ENCODE data around the gene SLC38A6. TPM values are rescaled to one million over a fixed set of nuclear protein-coding genes. Genes with fewer than 3 reads are reported as not detected.
A peak's percentile ranks its signal among the peaks of the same experiment; 100 is the strongest.

SLC38A6 gene
- total and polyA plus RNA-seq, 2 donors from 2014 or later: 16.6 to 21.9 TPM

DNA sequence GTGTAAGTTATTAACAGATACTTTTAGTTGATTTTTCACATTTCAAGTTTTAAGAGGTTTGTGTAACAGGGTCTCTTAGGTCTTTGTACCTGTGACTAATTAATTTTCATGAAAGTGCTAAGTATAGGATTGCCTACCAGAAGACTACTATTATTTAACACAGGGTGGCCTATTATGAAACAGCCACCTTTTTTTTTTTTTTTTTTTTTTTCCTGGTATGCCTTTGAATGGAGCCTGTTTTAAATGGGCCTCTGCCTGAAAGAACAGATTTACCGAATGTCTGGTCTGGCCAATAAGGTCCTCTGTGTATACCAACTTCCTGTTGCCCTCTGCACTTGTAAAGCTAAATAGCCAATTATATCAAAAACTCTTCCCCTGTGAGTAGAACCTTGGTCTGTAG is 62.5 kb downstream of the SLC38A6 start:
- intact Hi-C loops (cut with DNase I): no loop called here
- no peaks in the 10 kb centered on the region for H3K27me3 ChIP-seq (ENCODE audit: control insufficient read depth, insufficient read depth, low read length)
- no peaks in the 10 kb centered on the region for H3K4me1 ChIP-seq (ENCODE audit: control insufficient read depth in 2 of 3, insufficient read depth in 2 of 3, low read depth in 1 of 3, low read length in 3 of 3)
- no peaks in the 10 kb centered on the region for H3K9me3 ChIP-seq (ENCODE audit: control insufficient read depth in 2 of 3, insufficient read depth in 1 of 3, low read length in 3 of 3)
- DNase-seq (no peak), FAIRE-seq (no peak)
- TF ChIP-seq, protein P1, sequence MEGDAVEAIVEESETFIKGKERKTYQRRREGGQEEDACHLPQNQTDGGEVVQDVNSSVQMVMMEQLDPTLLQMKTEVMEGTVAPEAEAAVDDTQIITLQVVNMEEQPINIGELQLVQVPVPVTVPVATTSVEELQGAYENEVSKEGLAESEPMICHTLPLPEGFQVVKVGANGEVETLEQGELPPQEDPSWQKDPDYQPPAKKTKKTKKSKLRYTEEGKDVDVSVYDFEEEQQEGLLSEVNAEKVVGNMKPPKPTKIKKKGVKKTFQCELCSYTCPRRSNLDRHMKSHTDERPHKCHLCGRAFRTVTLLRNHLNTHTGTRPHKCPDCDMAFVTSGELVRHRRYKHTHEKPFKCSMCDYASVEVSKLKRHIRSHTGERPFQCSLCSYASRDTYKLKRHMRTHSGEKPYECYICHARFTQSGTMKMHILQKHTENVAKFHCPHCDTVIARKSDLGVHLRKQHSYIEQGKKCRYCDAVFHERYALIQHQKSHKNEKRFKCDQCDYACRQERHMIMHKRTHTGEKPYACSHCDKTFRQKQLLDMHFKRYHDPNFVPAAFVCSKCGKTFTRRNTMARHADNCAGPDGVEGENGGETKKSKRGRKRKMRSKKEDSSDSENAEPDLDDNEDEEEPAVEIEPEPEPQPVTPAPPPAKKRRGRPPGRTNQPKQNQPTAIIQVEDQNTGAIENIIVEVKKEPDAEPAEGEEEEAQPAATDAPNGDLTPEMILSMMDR (IDR thresholded peaks at IDR 0.05; ENCODE audit: borderline replicate concordance, extremely low read depth, insufficient read depth): no peak
- H3K27ac ChIP-seq (ENCODE audit: low read depth in 2 of 2, low read length in 2 of 2): no peak overlapping the region
- no peak overlapping the region for H3K4me3 ChIP-seq (ENCODE audit: low read length in 3 of 3)
- H3K9ac ChIP-seq (ENCODE audit: low read length in 3 of 3): no peak overlapping the region
- H3K36me3 ChIP-seq (ENCODE audit: control insufficient read depth in 2 of 3, insufficient read depth in 3 of 3, low read length in 3 of 3): no peaks in the 10 kb centered on the region

DNA sequence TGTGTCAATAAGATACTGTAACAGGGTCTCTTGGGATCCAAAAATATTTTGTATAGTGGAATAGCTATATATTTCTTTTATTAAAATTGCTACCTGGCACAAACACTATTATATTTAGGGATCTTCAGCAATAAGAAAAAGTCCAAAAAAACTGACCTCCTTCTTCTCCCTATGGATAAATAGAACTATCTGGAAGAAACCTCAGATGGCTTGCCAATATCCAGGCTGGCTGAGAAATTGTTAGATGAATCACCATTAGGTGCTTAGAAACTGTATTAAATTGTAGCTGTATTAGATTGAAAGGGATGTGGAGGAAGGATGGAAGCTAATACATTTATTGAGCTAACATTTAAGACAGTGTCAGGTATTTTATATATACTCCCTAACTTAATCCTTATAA is 66.0 kb downstream of the SLC38A6 start:
- FAIRE-seq: peak; percentile 17
- H3K36me3 ChIP-seq (ENCODE audit: control insufficient read depth in 2 of 3, insufficient read depth in 3 of 3, low read length in 3 of 3): no peaks in the 10 kb centered on the region
- no peak for DNase-seq
- H3K4me3 ChIP-seq (ENCODE audit: low read length in 3 of 3): no peak overlapping the region
- no peak overlapping the region for H3K9ac ChIP-seq (ENCODE audit: low read length in 3 of 3)
- no peaks in the 10 kb centered on the region for H3K9me3 ChIP-seq (ENCODE audit: control insufficient read depth in 2 of 3, insufficient read depth in 1 of 3, low read length in 3 of 3)
- TF ChIP-seq, protein P1 (IDR thresholded peaks at IDR 0.05; ENCODE audit: borderline replicate concordance, extremely low read depth, insufficient read depth): no peak
- no peak overlapping the region for H3K27ac ChIP-seq (ENCODE audit: low read depth in 2 of 2, low read length in 2 of 2)
- H3K4me1 ChIP-seq (ENCODE audit: control insufficient read depth in 2 of 3, insufficient read depth in 2 of 3, low read depth in 1 of 3, low read length in 3 of 3): no peaks in the 10 kb centered on the region
- intact Hi-C loops (cut with DNase I): no loop called here
- H3K27me3 ChIP-seq (ENCODE audit: control insufficient read depth, insufficient read depth, low read length): no peaks in the 10 kb centered on the region

DNA sequence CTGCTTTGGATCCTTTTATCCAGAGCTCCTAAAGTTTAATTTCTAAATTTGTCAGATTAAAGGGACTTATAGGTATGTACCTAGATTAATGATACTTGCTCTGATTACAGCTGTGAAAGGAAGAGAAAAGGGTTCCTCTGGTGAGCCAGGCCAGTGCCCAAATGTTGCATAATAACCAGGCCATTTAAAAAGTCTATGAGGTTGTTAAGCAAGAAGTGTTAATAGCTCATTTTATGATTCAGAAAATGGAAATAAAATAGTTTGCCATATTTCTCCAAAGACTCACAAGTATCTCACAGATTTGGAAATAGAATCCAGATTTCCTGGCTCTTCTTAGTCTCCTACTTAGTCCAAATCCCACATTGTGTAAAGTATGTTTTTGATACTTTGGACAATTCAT is 67.6 kb downstream of the SLC38A6 start:
- Histone ChIP-seq H3K9ac (ENCODE audit: low read length in 3 of 3) (no peak overlapping the region), H3K4me3 (ENCODE audit: low read length in 3 of 3) (no peak overlapping the region), H3K27ac (ENCODE audit: low read depth in 2 of 2, low read length in 2 of 2) (no peak overlapping the region), H3K9me3 (ENCODE audit: control insufficient read depth in 2 of 3, insufficient read depth in 1 of 3, low read length in 3 of 3) (no peaks in the 10 kb centered on the region), H3K4me1 (ENCODE audit: control insufficient read depth in 2 of 3, insufficient read depth in 2 of 3, low read depth in 1 of 3, low read length in 3 of 3) (no peaks in the 10 kb centered on the region), H3K27me3 (ENCODE audit: control insufficient read depth, insufficient read depth, low read length) (no peaks in the 10 kb centered on the region), H3K36me3 (ENCODE audit: control insufficient read depth in 2 of 3, insufficient read depth in 3 of 3, low read length in 3 of 3) (no peaks in the 10 kb centered on the region)
- intact Hi-C loops (cut with DNase I): no loop called here
- DNase-seq (no peak), FAIRE-seq (no peak)
- TF ChIP-seq, protein P1 (IDR thresholded peaks at IDR 0.05; ENCODE audit: borderline replicate concordance, extremely low read depth, insufficient read depth): no peak

DNA sequence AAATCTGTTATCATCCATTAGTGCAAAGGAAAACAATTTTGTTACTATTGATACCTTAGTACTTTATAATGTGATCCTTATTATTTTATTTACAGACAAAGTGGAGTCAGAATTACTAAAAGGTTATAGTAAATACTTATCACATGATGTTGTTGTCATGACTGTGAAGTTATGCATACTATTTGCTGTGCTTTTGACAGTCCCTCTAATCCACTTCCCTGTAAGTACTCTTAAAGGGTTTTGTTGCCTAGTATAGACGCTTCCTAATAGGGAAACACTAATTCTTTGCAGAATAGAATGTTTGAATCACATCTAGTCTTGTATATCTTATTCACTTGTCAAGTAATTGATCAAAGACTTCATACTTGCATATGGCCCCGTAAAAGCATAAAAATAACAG is 69.4 kb downstream of the SLC38A6 start:
- TF ChIP-seq, protein P1 (IDR thresholded peaks at IDR 0.05; ENCODE audit: borderline replicate concordance, extremely low read depth, insufficient read depth): no peak
- FAIRE-seq (no peak), DNase-seq (no peak)
- no peak overlapping the region for H3K9ac ChIP-seq (ENCODE audit: low read length in 3 of 3)
- H3K4me3 ChIP-seq (ENCODE audit: low read length in 3 of 3): no peak overlapping the region
- intact Hi-C loops (cut with DNase I): no loop called here
- no peaks in the 10 kb centered on the region for H3K27me3 ChIP-seq (ENCODE audit: control insufficient read depth, insufficient read depth, low read length)
- H3K27ac ChIP-seq (ENCODE audit: low read depth in 2 of 2, low read length in 2 of 2): no peak overlapping the region
- H3K36me3 ChIP-seq (ENCODE audit: control insufficient read depth in 2 of 3, insufficient read depth in 3 of 3, low read length in 3 of 3): no peaks in the 10 kb centered on the region
- no peaks in the 10 kb centered on the region for H3K4me1 ChIP-seq (ENCODE audit: control insufficient read depth in 2 of 3, insufficient read depth in 2 of 3, low read depth in 1 of 3, low read length in 3 of 3)
- H3K9me3 ChIP-seq (ENCODE audit: control insufficient read depth in 2 of 3, insufficient read depth in 1 of 3, low read length in 3 of 3): no peaks in the 10 kb centered on the region
